GM21619 (cell line): ENCODE results near the gene TBC1D2B.
A peak's percentile ranks its signal among the peaks of the same experiment; 100 is the strongest.

Experiments used
- ATAC-seq: cut with Tn5 transposase; IDR thresholded peaks from one replicate; pipeline ENCODE4 v1.9.1; 2021; ENCODE audit not compliant: unreplicated experiment

The TBC1D2B gene

GRCh38 chr15:78077053-78077870, at the start of gene TBC1D2B:
TSS of gene TBC1D2B (minus strand) at chr15:78077711. CDS start at chr15:78077652, 59 bp downstream.
- ATAC-seq = peak; percentile 57

GRCh38 chr15:78125267-78125666, 47.8 kb upstream of the TBC1D2B start:
- no peak for ATAC-seq

GRCh38 chr15:78120523-78120922, 43.0 kb upstream of the TBC1D2B start:
- ATAC-seq = no peak

- no peak for ATAC-seq
Observed at GRCh38 chr15:78112551-78112950, 35.0 kb upstream of the TBC1D2B start.

- no peak for ATAC-seq
Observed at GRCh38 chr15:78111788-78112187, 34.3 kb upstream of the TBC1D2B start.

- no peak for ATAC-seq
Observed at GRCh38 chr15:78110916-78111475, 33.5 kb upstream of the TBC1D2B start.

GRCh38 chr15:78110096-78110495, 32.6 kb upstream of the TBC1D2B start:
- no peak for ATAC-seq

- ATAC-seq = no peak
Observed at GRCh38 chr15:78109156-78109555, 31.6 kb upstream of the TBC1D2B start.

GRCh38 chr15:78108300-78109084, 31.0 kb upstream of the TBC1D2B start:
- no peak for ATAC-seq

GRCh38 chr15:78107471-78107870, 30.0 kb upstream of the TBC1D2B start:
- ATAC-seq = no peak

- no peak for ATAC-seq
Observed at GRCh38 chr15:78105476-78106241, 28.1 kb upstream of the TBC1D2B start.

- no peak for ATAC-seq
Observed at GRCh38 chr15:78104566-78105475, 27.3 kb upstream of the TBC1D2B start.

GRCh38 chr15:78104119-78104479, 26.6 kb upstream of the TBC1D2B start:
- peak; percentile 19 for ATAC-seq

GRCh38 chr15:78103406-78104118, 26.1 kb upstream of the TBC1D2B start:
- peak; percentile 82 for ATAC-seq

- ATAC-seq = no peak
Observed at GRCh38 chr15:78102741-78103140, 25.2 kb upstream of the TBC1D2B start.

GRCh38 chr15:78102211-78102610, 24.7 kb upstream of the TBC1D2B start:
- ATAC-seq = no peak

GRCh38 chr15:78101423-78102105, 24.1 kb upstream of the TBC1D2B start:
- no peak for ATAC-seq

- ATAC-seq = no peak
Observed at GRCh38 chr15:78100886-78101285, 23.4 kb upstream of the TBC1D2B start.
